ENCODE measurements around the gene TMEM151B. TPM values are rescaled to one million over a fixed set of nuclear protein-coding genes. Genes with fewer than 3 reads are reported as not detected.

TMEM151B gene
- polyA plus RNA-seq, 1 donor from 2014 or later: 66.0 TPM

DNA sequence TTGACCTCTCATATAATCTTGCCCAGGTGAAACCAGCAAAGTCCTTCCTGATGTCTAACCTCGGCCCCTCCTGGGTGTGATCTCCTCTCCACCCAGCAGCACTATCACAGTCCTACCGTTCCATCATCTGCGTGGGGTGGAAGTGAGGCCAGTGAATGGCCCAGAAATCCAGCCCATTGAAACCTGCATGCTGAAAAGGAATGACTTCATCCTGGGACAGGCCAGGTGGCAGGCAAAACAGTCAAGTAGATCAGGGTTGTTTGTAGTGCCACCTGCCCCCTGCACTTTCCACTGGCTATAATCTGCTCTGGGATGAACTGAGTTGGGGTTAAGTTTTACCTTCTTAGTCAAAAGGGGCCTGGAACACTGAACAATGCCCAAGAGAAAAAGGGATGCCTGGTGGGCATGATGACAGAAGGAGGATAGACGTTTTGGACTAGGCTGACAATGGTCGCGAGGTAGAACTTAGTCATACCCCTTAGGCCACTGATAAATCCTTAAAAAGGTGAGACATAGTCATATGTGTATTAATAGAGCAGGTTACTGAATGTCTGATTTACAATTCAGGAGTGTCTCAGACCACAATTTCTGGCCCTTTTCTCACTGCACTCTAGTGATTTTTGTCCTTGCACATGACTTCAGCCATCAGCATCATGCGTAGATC is 31.4 kb upstream of the TMEM151B start:
- no peaks in the 10 kb centered on the region for H3K9me3 ChIP-seq (ENCODE audit: low read length)
- no peak overlapping the region for H2AFZ ChIP-seq (ENCODE audit: low read depth, low read length)
- H3K4me2 ChIP-seq (ENCODE audit: low read length): no peak overlapping the region
- H3K9me2 ChIP-seq (ENCODE audit: insufficient read depth, low read length): no peaks in the 10 kb centered on the region
- H3K27ac ChIP-seq (ENCODE audit: low read length): no peak overlapping the region
- H3K4me3 ChIP-seq (ENCODE audit: low read length): no peak overlapping the region
- no peak for TF ChIP-seq RAD21 (conservative IDR thresholded peaks at IDR 0.05)
- no peaks in the 10 kb centered on the region for H4K20me1 ChIP-seq (ENCODE audit: insufficient read depth)
- no peak overlapping the region for H3K9ac ChIP-seq (ENCODE audit: low read length)
- H3K36me3 ChIP-seq (ENCODE audit: insufficient read depth, low read length): no peaks in the 10 kb centered on the region
- no peaks in the 10 kb centered on the region for H3K79me2 ChIP-seq (replicated peaks; ENCODE audit: insufficient read depth, low read length)
- H3K27me3 ChIP-seq (ENCODE audit: insufficient read depth, low read depth, low read length): no peaks in the 10 kb centered on the region
- H3F3A ChIP-seq (ENCODE audit: insufficient read depth, low read length, poor library complexity, severe bottlenecking): no peaks in the 10 kb centered on the region

DNA sequence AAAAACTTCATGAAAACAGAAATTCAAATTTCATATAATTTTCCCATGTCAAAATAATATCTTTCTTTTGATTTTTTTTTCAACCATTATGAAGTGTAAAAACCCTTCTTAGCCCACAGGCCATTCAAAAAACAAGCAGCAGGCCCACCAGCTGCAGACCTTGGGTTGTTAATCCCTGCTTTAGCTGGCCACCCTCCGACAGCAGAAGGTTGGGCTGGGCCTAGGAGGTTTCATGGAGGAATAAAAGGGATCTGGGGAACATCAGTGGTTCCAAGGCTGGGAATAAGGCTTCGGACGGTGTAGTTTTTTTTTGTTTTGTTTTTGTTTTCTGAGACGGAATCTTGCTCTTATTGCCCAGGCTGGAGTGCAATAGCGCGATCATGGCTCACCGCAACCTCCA is 26.9 kb upstream of the TMEM151B start:
- Histone ChIP-seq H3K79me2 (replicated peaks; ENCODE audit: insufficient read depth, low read length) (peaks cover 14% of the 10 kb centered on the region), H3K27ac (ENCODE audit: low read length) (no peak overlapping the region), H3K4me2 (ENCODE audit: low read length) (no peak overlapping the region), H3K27me3 (ENCODE audit: insufficient read depth, low read depth, low read length) (no peaks in the 10 kb centered on the region), H4K20me1 (ENCODE audit: insufficient read depth) (no peaks in the 10 kb centered on the region), H3K36me3 (ENCODE audit: insufficient read depth, low read length) (no peaks in the 10 kb centered on the region), H3F3A (ENCODE audit: insufficient read depth, low read length, poor library complexity, severe bottlenecking) (no peaks in the 10 kb centered on the region), H3K9me2 (ENCODE audit: insufficient read depth, low read length) (no peaks in the 10 kb centered on the region), H3K4me3 (ENCODE audit: low read length) (no peak overlapping the region), H2AFZ (ENCODE audit: low read depth, low read length) (no peak overlapping the region), H3K9me3 (ENCODE audit: low read length) (no peaks in the 10 kb centered on the region), H3K9ac (ENCODE audit: low read length) (no peak overlapping the region)
- TF ChIP-seq SMC3 (conservative IDR thresholded peaks at IDR 0.05; ENCODE audit: poor library complexity): no peak
- TF ChIP-seq MXI1 (conservative IDR thresholded peaks at IDR 0.05; ENCODE audit: poor library complexity, severe bottlenecking): no peak
- no peak for TF ChIP-seq EZH2 (IDR thresholded peaks at IDR 0.05; ENCODE audit: borderline replicate concordance, insufficient read depth, low read length, poor library complexity, severe bottlenecking)
- TF ChIP-seq POLR2AphosphoS5 (IDR thresholded peaks at IDR 0.05): no peak

DNA sequence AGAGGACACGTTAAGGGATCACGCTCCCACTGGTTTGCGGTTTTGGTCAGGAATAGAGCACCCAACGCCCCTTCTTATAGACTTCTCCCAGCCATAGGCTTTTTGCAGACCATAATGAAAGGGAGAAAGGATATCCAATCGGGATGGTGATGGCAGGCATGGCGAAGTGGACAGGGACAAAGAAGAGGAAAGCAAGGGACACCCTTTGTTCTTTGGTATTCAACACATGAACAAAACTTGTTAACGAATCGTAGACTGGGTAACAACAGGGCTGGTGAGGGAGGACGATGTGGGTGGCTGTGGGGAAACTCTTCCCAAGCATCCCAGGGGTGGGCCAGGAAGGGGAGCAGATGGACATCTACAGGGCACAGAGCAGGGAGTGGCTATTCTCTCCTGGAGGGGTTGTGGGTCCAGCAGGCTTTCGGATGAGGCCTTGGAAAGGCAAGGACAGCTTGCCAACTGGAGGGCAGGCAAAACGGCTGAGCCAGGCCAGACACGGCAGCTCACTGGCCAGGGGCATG is 24.8 kb upstream of the TMEM151B start:
- no peaks in the 10 kb centered on the region for H3K9me3 ChIP-seq (ENCODE audit: low read length)
- H3K9me2 ChIP-seq (ENCODE audit: insufficient read depth, low read length): no peaks in the 10 kb centered on the region
- H3K4me2 ChIP-seq (ENCODE audit: low read length): no peak overlapping the region
- no peaks in the 10 kb centered on the region for H3F3A ChIP-seq (ENCODE audit: insufficient read depth, low read length, poor library complexity, severe bottlenecking)
- H3K9ac ChIP-seq (ENCODE audit: low read length): peak overlapping the region; percentile 93
- H2AFZ ChIP-seq (ENCODE audit: low read depth, low read length): peak overlapping the region; percentile 74
- H3K79me2 ChIP-seq (replicated peaks; ENCODE audit: insufficient read depth, low read length): peaks cover 35% of the 10 kb centered on the region
- no peaks in the 10 kb centered on the region for H3K27me3 ChIP-seq (ENCODE audit: insufficient read depth, low read depth, low read length)
- H4K20me1 ChIP-seq (ENCODE audit: insufficient read depth): peaks cover 5% of the 10 kb centered on the region
- H3K4me3 ChIP-seq (ENCODE audit: low read length): peak overlapping the region; percentile 99
- TF ChIP-seq EP300 (conservative IDR thresholded peaks at IDR 0.05; ENCODE audit: poor library complexity, severe bottlenecking) (no peak), EZH2 (IDR thresholded peaks at IDR 0.05; ENCODE audit: borderline replicate concordance, insufficient read depth, low read length, poor library complexity, severe bottlenecking) (no peak), TAF1 (IDR thresholded peaks at IDR 0.05; ENCODE audit: low read depth) (no peak), RAD21 (conservative IDR thresholded peaks at IDR 0.05) (no peak), POLR2AphosphoS5 (IDR thresholded peaks at IDR 0.05) (no peak), MXI1 (conservative IDR thresholded peaks at IDR 0.05; ENCODE audit: poor library complexity, severe bottlenecking) (no peak), SMC3 (conservative IDR thresholded peaks at IDR 0.05; ENCODE audit: poor library complexity) (no peak)
- TF ChIP-seq, protein P1, sequence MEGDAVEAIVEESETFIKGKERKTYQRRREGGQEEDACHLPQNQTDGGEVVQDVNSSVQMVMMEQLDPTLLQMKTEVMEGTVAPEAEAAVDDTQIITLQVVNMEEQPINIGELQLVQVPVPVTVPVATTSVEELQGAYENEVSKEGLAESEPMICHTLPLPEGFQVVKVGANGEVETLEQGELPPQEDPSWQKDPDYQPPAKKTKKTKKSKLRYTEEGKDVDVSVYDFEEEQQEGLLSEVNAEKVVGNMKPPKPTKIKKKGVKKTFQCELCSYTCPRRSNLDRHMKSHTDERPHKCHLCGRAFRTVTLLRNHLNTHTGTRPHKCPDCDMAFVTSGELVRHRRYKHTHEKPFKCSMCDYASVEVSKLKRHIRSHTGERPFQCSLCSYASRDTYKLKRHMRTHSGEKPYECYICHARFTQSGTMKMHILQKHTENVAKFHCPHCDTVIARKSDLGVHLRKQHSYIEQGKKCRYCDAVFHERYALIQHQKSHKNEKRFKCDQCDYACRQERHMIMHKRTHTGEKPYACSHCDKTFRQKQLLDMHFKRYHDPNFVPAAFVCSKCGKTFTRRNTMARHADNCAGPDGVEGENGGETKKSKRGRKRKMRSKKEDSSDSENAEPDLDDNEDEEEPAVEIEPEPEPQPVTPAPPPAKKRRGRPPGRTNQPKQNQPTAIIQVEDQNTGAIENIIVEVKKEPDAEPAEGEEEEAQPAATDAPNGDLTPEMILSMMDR (IDR thresholded peaks at IDR 0.05; ENCODE audit: poor library complexity, severe bottlenecking): no peak
- TF ChIP-seq, protein P2, sequence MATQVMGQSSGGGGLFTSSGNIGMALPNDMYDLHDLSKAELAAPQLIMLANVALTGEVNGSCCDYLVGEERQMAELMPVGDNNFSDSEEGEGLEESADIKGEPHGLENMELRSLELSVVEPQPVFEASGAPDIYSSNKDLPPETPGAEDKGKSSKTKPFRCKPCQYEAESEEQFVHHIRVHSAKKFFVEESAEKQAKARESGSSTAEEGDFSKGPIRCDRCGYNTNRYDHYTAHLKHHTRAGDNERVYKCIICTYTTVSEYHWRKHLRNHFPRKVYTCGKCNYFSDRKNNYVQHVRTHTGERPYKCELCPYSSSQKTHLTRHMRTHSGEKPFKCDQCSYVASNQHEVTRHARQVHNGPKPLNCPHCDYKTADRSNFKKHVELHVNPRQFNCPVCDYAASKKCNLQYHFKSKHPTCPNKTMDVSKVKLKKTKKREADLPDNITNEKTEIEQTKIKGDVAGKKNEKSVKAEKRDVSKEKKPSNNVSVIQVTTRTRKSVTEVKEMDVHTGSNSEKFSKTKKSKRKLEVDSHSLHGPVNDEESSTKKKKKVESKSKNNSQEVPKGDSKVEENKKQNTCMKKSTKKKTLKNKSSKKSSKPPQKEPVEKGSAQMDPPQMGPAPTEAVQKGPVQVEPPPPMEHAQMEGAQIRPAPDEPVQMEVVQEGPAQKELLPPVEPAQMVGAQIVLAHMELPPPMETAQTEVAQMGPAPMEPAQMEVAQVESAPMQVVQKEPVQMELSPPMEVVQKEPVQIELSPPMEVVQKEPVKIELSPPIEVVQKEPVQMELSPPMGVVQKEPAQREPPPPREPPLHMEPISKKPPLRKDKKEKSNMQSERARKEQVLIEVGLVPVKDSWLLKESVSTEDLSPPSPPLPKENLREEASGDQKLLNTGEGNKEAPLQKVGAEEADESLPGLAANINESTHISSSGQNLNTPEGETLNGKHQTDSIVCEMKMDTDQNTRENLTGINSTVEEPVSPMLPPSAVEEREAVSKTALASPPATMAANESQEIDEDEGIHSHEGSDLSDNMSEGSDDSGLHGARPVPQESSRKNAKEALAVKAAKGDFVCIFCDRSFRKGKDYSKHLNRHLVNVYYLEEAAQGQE (IDR thresholded peaks at IDR 0.05; ENCODE audit: borderline replicate concordance): no peak
- peaks cover 6% of the 10 kb centered on the region for H3K36me3 ChIP-seq (ENCODE audit: insufficient read depth, low read length)
- H3K27ac ChIP-seq (ENCODE audit: low read length): peak overlapping the region; percentile 94
